Brain microvascular endothelial cell (primary cell): ENCODE results near the gene DUSP22.

Source experiments
- DNase-seq: peaks from one replicate; pipeline ENCODE4 v3.0.0-alpha.2; 2020
- H3K27ac ChIP-seq: fragments of 250-450 bp; sonication (Bioruptor Pico); 2 replicates; pipeline ENCODE4 v1.5.1; 2020; ENCODE audit warnings: mild to moderate bottlenecking, moderate library complexity
- H3K27me3 ChIP-seq: fragments of 250-450 bp; sonication (Bioruptor Pico); replicated peaks from 2 replicates; pipeline ENCODE4 v1.5.1; 2020; ENCODE audit warnings: mild to moderate bottlenecking
- H3K36me3 ChIP-seq: fragments of 250-450 bp; sonication (Bioruptor Pico); replicated peaks from 2 replicates; pipeline ENCODE4 v1.5.1; 2020; ENCODE audit warnings: mild to moderate bottlenecking
- H3K4me3 ChIP-seq: 2 replicates; pipeline ENCODE4 v1.5.1; 2011; ENCODE audit warnings: low read depth, mild to moderate bottlenecking, control low read depth, low read length, moderate library complexity
- in situ Hi-C: cut with HindIII; loops from 2 replicates; pipeline ENCODE4 v1.10.0; 2017; ENCODE audit warnings: low sequenced_read_pairs, low pct_ligation_motif_present
- TF ChIP-seq, protein P1 (sequence below): IDR thresholded peaks from 2 replicates; pipeline ENCODE4 v1.5.1; 2011; ENCODE audit warnings: low read depth, mild to moderate bottlenecking, moderate library complexity, low read length, control low read depth, inconsistent platforms; ENCODE audit errors: missing control alignments

The DUSP22 gene

DNA sequence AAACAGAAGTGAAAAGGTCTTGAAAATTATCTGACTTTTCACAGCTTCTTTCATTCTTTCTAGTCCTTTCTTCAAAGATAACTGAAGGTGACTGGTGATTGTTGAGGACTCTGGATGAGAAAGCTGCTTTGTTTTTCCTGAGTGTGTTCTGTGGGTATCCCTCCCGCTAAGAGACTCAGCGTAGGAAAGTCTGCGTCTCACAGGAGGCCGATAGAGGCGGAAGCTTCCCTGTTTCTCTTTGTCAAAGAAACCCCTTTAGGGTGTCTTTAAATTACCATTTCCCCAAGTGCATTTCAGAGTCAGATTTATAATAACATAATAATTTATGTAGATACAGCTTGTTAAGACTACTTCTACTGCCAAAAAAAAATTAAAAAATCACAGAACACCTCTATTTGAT, 68.1 kb downstream of the DUSP22 start:
- TF ChIP-seq, protein P1, sequence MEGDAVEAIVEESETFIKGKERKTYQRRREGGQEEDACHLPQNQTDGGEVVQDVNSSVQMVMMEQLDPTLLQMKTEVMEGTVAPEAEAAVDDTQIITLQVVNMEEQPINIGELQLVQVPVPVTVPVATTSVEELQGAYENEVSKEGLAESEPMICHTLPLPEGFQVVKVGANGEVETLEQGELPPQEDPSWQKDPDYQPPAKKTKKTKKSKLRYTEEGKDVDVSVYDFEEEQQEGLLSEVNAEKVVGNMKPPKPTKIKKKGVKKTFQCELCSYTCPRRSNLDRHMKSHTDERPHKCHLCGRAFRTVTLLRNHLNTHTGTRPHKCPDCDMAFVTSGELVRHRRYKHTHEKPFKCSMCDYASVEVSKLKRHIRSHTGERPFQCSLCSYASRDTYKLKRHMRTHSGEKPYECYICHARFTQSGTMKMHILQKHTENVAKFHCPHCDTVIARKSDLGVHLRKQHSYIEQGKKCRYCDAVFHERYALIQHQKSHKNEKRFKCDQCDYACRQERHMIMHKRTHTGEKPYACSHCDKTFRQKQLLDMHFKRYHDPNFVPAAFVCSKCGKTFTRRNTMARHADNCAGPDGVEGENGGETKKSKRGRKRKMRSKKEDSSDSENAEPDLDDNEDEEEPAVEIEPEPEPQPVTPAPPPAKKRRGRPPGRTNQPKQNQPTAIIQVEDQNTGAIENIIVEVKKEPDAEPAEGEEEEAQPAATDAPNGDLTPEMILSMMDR: no peak
- in situ Hi-C loops: no loop called here
- Histone ChIP-seq H3K27me3 (no peaks in the 10 kb centered on the region), H3K36me3 (no peaks in the 10 kb centered on the region), H3K27ac (no peak overlapping the region), H3K4me3 (no peak overlapping the region)
- no peak for DNase-seq

- H3K27ac ChIP-seq: no peak overlapping the region
- no peaks in the 10 kb centered on the region for H3K27me3 ChIP-seq
- H3K4me3 ChIP-seq: no peak overlapping the region
- no peaks in the 10 kb centered on the region for H3K36me3 ChIP-seq
- TF ChIP-seq, protein P1: no peak
- in situ Hi-C loops: no loop called here
- no peak for DNase-seq
These were observed 68.6 kb downstream of the DUSP22 start for GRCh38 chr6:360764-361373.

GRCh38 chr6:361411-362132, 69.3 kb downstream of the DUSP22 start:
- DNase-seq: no peak
- Histone ChIP-seq H3K36me3 (no peaks in the 10 kb centered on the region), H3K27ac (no peak overlapping the region), H3K4me3 (no peak overlapping the region), H3K27me3 (peaks cover 2% of the 10 kb centered on the region)
- TF ChIP-seq, protein P1: no peak
- in situ Hi-C loops: no loop called here

DNA sequence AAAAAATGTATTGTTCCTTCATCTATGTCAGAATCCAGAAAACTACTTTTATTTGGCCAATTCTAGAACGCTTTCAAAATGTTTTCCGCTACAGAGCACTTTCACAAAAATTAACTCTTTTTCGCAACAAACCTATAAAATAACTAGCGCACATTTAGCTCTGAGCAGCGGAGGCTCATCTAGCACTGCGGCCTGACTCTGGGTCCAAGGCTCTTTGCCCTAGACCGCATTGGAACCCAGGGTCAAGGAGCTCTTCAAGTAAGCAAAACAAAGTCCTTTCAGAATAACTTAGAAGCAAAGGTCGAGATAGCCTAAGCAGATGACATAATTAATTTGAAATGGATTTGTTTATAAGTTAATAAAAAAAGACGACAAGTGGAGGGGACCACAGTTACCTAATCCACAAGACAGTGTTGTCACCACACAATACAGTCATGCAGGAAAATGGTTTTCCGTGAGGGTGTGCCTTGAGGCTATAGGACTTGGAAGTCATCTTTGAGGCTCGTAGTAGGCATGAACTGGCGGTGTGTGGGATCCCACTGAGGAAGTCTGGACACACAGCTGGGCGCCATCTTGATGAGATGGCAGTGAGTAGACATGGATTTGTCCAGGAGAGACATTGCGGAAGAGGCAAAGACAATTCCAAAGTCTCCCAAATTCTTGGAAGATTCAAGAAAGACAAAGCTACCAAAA, 70.1 kb downstream of the DUSP22 start:
- TF ChIP-seq, protein P1: no peak
- no peak overlapping the region for H3K27ac ChIP-seq
- in situ Hi-C loops: no loop called here
- H3K36me3 ChIP-seq: no peaks in the 10 kb centered on the region
- no peak for DNase-seq
- no peak overlapping the region for H3K4me3 ChIP-seq
- H3K27me3 ChIP-seq: peaks cover 2% of the 10 kb centered on the region

DNA sequence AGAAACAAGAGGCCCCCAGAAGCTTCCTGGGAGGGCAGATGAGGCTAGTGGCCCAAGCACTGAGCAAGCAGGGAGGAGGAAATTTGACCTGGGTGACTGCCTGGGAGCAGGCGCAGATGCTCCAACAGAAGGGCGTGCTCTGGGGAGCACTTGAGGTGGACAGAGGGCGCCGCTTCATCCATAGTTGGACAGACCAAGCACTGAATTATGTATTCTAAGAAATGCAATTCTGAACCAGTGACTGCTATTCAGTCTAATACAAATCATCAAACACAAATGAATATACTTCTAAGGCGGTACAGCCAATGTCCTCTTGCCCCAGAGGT, 70.6 kb downstream of the DUSP22 start:
- in situ Hi-C loops: no loop called here
- Histone ChIP-seq H3K36me3 (no peaks in the 10 kb centered on the region), H3K27ac (no peak overlapping the region), H3K4me3 (no peak overlapping the region), H3K27me3 (peaks cover 2% of the 10 kb centered on the region)
- TF ChIP-seq, protein P1: no peak
- DNase-seq: no peak
